MM.1S (cell line): ENCODE measurements around the gene DUOXA1.
"Not testable (repeated sequence)": the region's sequence is repeated elsewhere in the genome, so short reads cannot be mapped to it uniquely, and the experiment has no call there.

Source experiments
- DNase-seq: peaks from one replicate; pipeline ENCODE4 v3.0.0-alpha.2; 2015
- H2AFZ ChIP-seq: fragments of 300-600 bp; sonication (generic); 2 replicates; pipeline ENCODE4 v1.6.0; 2016; ENCODE audit warnings: antibody characterized with exemption, low read length
- H3F3A ChIP-seq: fragments of 300-600 bp; sonication (generic); 2 replicates; pipeline ENCODE4 v1.6.1; 2016; ENCODE audit warnings: mild to moderate bottlenecking, antibody characterized with exemption, low read length, moderate library complexity, mixed read lengths; ENCODE audit not compliant: insufficient read depth
- H3K27ac ChIP-seq: fragments of 300-600 bp; sonication (generic); 2 replicates; pipeline ENCODE4 v1.5.1; 2016; ENCODE audit warnings: mild to moderate bottlenecking, low read length
- H3K27me3 ChIP-seq: fragments of 300-600 bp; sonication (generic); replicated peaks from 2 replicates; pipeline ENCODE4 v1.6.0; 2016; ENCODE audit warnings: low read length; ENCODE audit not compliant: insufficient read depth
- H3K36me3 ChIP-seq: fragments of 300-600 bp; sonication (generic); replicated peaks from 2 replicates; pipeline ENCODE4 v1.6.1; 2016; ENCODE audit warnings: mild to moderate bottlenecking, low read length, mixed read lengths; ENCODE audit not compliant: insufficient read depth
- H3K4me1 ChIP-seq: fragments of 300-600 bp; sonication (generic); 2 replicates; pipeline ENCODE4 v1.6.1; 2016; ENCODE audit warnings: low read length, mixed read lengths
- H3K4me2 ChIP-seq: fragments of 300-600 bp; sonication (generic); 2 replicates; pipeline ENCODE4 v1.6.0; 2016; ENCODE audit warnings: low read depth, low read length
- H3K4me3 ChIP-seq: fragments of 300-600 bp; sonication (generic); 2 replicates; pipeline ENCODE4 v1.5.1; 2016; ENCODE audit warnings: low read length, mixed read lengths
- H3K79me2 ChIP-seq: fragments of 300-600 bp; sonication (generic); 2 replicates; pipeline ENCODE4 v1.6.1; 2016; ENCODE audit warnings: mixed run types, low read length, mixed read lengths
- H3K9ac ChIP-seq: fragments of 300-600 bp; sonication (generic); 2 replicates; pipeline ENCODE4 v1.6.1; 2016; ENCODE audit warnings: low read length, mixed read lengths
- H3K9me2 ChIP-seq: fragments of 300-600 bp; sonication (generic); replicated peaks from 2 replicates; pipeline ENCODE4 v1.6.1; 2016; ENCODE audit warnings: mild to moderate bottlenecking, low read length, mixed read lengths; ENCODE audit not compliant: insufficient read depth
- H3K9me3 ChIP-seq: fragments of 300-600 bp; sonication (generic); replicated peaks from 2 replicates; pipeline ENCODE4 v1.6.1; 2016; ENCODE audit warnings: mild to moderate bottlenecking, low read length, mixed read lengths; ENCODE audit not compliant: insufficient read depth
- H4K20me1 ChIP-seq: fragments of 300-600 bp; sonication (generic); 2 replicates; pipeline ENCODE4 v1.6.1; 2016; ENCODE audit warnings: mild to moderate bottlenecking, low read length, moderate library complexity, mixed read lengths; ENCODE audit not compliant: insufficient read depth
- CTCF ChIP-seq: fragments of 300-600 bp; sonication (generic); IDR thresholded peaks from 2 replicates; pipeline ENCODE4 v1.5.1; 2016; ENCODE audit warnings: antibody characterized with exemption, low read length, mixed read lengths
- EZH2 ChIP-seq: fragments of 300-600 bp; sonication (generic); optimal IDR thresholded peaks from 2 replicates; pipeline ENCODE3; 2017; ENCODE audit warnings: low read depth, mild to moderate bottlenecking, antibody characterized with exemption, low read length, mixed read lengths
- EZH2phosphoT487 ChIP-seq: fragments of 300-600 bp; sonication (generic); IDR thresholded peaks from 2 replicates; pipeline ENCODE4 v1.6.1; 2018; ENCODE audit warnings: antibody characterized with exemption, low read length

The DUOXA1 gene

GRCh38 chr15:45106002-45106790, 23.5 kb downstream of the DUOXA1 start:
- Histone ChIP-seq H3K27ac (no peak overlapping the region), H3K4me3 (no peak overlapping the region), H3K27me3 (no peaks in the 10 kb centered on the region), H3K4me2 (no peak overlapping the region), H3F3A (no peaks in the 10 kb centered on the region), H3K9me2 (no peaks in the 10 kb centered on the region), H2AFZ (no peak overlapping the region), H4K20me1 (no peaks in the 10 kb centered on the region), H3K36me3 (no peaks in the 10 kb centered on the region), H3K4me1 (no peaks in the 10 kb centered on the region), H3K9me3 (no peaks in the 10 kb centered on the region), H3K9ac (no peak overlapping the region), H3K79me2 (no peaks in the 10 kb centered on the region)
- no peak for DNase-seq
- no peak for TF ChIP-seq EZH2
- TF ChIP-seq EZH2phosphoT487 = no peak
- no peak for TF ChIP-seq CTCF

GRCh38 chr15:45105586-45105985, 24.1 kb downstream of the DUOXA1 start:
- H4K20me1 ChIP-seq = no peaks in the 10 kb centered on the region
- DNase-seq = no peak
- H3K9ac ChIP-seq = no peak overlapping the region
- H3K4me2 ChIP-seq = no peak overlapping the region
- TF ChIP-seq EZH2 = no peak
- TF ChIP-seq CTCF = no peak
- no peak for TF ChIP-seq EZH2phosphoT487
- H3K9me3 ChIP-seq = no peaks in the 10 kb centered on the region
- H2AFZ ChIP-seq = no peak overlapping the region
- no peaks in the 10 kb centered on the region for H3K36me3 ChIP-seq
- H3K4me3 ChIP-seq = no peak overlapping the region
- no peak overlapping the region for H3K27ac ChIP-seq
- no peaks in the 10 kb centered on the region for H3K9me2 ChIP-seq
- no peaks in the 10 kb centered on the region for H3K27me3 ChIP-seq
- no peaks in the 10 kb centered on the region for H3K4me1 ChIP-seq
- no peaks in the 10 kb centered on the region for H3F3A ChIP-seq
- H3K79me2 ChIP-seq = no peaks in the 10 kb centered on the region

GRCh38 chr15:45104170-45104569, 25.5 kb downstream of the DUOXA1 start:
- not testable (repeated sequence) for H3K9me2 ChIP-seq, H4K20me1 ChIP-seq, H3K9me3 ChIP-seq

GRCh38 chr15:45102226-45102625, 27.5 kb downstream of the DUOXA1 start:
- Histone ChIP-seq H3F3A (no peaks in the 10 kb centered on the region), H3K36me3 (no peaks in the 10 kb centered on the region), H3K9me2 (no peaks in the 10 kb centered on the region), H4K20me1 (no peaks in the 10 kb centered on the region), H3K79me2 (no peaks in the 10 kb centered on the region), H3K4me3 (no peak overlapping the region), H3K9ac (no peak overlapping the region), H3K27me3 (no peaks in the 10 kb centered on the region), H2AFZ (no peak overlapping the region), H3K4me1 (no peaks in the 10 kb centered on the region), H3K27ac (no peak overlapping the region), H3K4me2 (no peak overlapping the region), H3K9me3 (no peaks in the 10 kb centered on the region)
- TF ChIP-seq CTCF = no peak
- DNase-seq = no peak

More at GRCh38 chr15:45104170-45104569, 25.5 kb downstream of the DUOXA1 start:
- H3K4me3 ChIP-seq, H3K27ac ChIP-seq, H3K27me3 ChIP-seq, H3K79me2 ChIP-seq, H2AFZ ChIP-seq, H3K4me1 ChIP-seq, DNase-seq, H3K36me3 ChIP-seq, H3F3A ChIP-seq, H3K4me2 ChIP-seq, H3K9ac ChIP-seq: not testable (repeated sequence)
